Activated CD8-positive, alpha-beta memory T cell treated with anti-CD3 and anti-CD28 coated beads for 4 hours (primary cell): ENCODE data around the gene TNP2.
"Not testable (repeated sequence)": the region's sequence is repeated elsewhere in the genome, so short reads cannot be mapped to it uniquely, and the experiment has no call there.

Experiments
- DNase-seq, 2 donors: peaks; one replicate each; pipeline ENCODE4 v3.0.0-alpha.2; 2020; ENCODE audit warnings: low read depth in 2 of 2

The TNP2 gene

GRCh38 chr16:11300560-11300892, 31.4 kb upstream of the TNP2 start:
- DNase-seq, result no peak

- no peak for DNase-seq
Measured at GRCh38 chr16:11299865-11300559, 30.9 kb upstream of the TNP2 start.

- not testable (repeated sequence) for DNase-seq
Measured at GRCh38 chr16:11298950-11299547, 29.9 kb upstream of the TNP2 start.

DNA sequence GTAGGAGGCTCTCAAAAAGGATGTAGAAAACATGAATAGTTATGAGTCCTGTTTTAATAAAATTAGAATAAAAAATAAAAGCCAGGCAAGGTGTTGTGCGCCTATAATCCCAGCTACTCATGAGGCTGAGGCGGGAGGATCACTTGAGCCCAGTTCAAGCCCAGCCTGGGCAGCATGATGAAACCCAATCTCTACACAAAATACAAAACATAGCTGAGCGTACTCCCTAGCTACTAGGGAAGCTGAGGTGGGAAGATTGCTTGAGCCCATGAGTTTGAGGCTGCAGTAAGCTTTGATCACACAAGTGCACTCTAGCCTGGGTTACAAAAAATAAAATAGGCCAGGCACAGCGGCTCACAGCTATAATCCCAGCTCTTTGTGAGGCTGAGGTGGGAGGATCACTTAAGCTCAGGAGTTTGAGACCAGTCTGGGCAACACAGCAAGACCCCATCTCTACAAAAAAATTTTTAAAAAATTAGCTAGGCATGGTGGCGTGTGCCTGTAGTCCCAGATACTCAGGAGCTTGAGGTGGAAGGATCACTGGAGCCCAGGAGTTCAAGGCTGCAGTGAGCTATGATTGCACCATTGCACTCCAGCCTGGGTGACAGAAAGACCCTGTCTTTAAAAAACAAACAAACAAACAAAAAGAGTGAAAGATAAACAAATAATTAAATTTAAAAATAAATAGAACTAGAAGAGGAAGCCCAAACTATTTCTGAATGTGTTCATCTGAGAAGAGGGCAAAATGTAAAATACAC, 29.2 kb upstream of the TNP2 start:
- no peak for DNase-seq

GRCh38 chr16:11297492-11298142, 28.5 kb upstream of the TNP2 start:
- peak; percentile 33 to 55 for DNase-seq

GRCh38 chr16:11296706-11297491, 27.8 kb upstream of the TNP2 start:
- DNase-seq, result no peak

- DNase-seq, result no peak
Measured at GRCh38 chr16:11296351-11296705, 27.2 kb upstream of the TNP2 start.

GRCh38 chr16:11295672-11296071, 26.5 kb upstream of the TNP2 start:
- DNase-seq, result no peak

GRCh38 chr16:11292076-11292748, 23.1 kb upstream of the TNP2 start:
- no peak for DNase-seq

DNA sequence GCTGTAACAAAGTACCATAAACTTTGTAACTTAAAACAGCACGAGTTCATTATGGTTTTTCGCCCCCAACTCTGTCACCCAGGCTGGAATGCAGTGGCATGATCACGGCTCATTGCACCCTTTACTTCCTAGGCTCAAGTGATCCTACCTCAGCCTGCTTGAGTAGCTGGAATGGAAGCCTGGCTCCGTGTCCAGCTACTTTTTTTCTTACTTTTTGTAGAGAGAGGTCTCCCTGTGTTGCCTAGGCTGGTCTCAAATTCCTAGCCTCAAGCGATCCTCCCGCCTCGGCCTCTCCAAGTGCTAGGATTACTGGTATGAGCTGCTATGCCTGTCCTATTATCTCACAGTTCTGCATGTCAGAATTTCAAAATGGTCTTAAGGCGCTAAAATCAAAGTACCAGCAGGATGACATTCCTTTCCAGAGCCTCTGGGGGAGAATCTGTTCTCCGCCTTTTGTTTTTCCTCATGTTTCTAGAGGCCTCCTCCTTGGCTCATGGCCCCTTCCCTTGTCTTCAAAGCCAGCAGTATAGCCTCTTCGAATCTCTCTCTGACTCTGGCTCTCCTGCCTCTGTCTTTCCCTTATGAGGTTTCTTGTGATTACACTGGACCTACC, 22.1 kb upstream of the TNP2 start:
- DNase-seq, result no peak

DNA sequence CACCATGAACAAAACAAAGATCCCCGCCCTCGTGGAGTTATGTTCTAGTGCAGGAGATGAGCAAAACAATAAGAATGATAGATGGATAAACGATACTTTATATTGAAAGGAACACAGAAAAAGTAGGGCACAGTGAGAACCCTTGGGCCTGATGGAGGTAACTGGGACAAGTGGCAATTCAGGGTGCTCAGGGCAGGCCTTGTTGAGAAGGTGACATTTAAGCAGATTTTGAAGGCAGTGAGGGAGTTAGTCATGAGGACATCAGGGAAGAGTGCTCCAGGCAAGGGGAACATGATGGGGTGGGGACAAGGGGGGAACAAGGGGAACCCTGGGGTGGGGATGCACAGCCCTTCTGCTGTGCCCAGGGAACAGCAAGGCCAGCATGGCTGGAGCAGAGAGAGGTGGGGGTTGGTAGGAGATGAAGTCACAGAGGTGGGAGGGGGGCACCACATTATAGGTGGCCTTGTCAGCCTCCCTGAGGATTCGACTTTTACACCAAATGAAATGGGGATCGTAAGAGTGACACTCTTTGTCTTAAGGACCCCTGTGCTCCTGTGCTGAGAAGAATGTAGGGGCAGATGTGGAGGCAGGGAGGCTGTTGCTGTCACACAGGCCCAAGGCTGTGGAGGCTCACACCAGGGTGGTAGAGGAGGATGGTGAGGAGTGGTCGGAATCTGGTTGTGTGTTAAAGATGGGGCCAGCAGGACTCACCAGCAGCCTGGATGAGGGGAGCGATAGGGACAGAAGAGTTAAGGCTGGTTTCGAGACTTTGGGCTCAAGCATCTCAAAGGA, 21.2 kb upstream of the TNP2 start:
- no peak for DNase-seq

- not testable (repeated sequence) for DNase-seq
Measured at GRCh38 chr16:11289696-11290095, 20.6 kb upstream of the TNP2 start.

- no peak for DNase-seq
Measured at GRCh38 chr16:11289202-11289601, 20.1 kb upstream of the TNP2 start.

DNA sequence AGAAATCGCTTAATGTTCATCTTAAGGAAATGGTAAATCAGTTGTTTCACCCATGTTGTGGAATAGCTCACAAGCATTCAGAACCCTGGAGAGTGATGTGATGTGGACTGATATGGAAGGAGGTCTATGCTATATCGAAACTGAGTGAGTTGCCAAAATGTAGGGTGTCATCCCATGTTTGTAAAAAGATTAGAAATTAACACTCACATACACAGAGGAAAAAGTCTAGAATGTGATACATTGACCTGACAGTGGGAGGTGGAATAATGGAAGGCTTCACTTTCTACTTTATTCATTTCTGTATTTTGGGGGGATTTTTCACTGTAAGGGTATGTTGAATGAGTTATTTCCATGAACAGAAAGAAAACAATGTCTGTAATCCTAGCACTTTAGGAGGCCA, 16.7 kb upstream of the TNP2 start:
- no peak for DNase-seq

DNA sequence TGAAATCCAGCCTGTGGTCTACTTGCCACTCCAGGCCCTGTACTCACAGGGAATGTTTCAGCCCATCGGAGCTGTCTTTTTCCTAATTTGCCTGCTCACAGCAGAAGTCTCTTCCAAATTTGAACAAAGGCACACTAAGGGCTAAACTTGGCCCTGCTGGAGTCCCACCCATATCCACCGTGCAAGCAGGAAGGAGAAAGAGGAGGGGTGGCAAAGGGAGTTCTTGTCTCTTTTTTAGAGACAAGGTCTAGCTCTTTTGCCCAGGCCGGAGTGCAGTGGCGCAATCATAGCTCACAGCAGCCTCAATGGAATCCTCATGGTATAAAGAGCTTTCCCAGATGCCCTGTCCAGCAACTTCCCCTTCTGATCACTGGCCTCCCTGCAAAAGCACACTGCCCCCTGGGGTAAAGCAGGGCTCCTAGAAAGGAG, 14.7 kb upstream of the TNP2 start:
- no peak for DNase-seq

DNA sequence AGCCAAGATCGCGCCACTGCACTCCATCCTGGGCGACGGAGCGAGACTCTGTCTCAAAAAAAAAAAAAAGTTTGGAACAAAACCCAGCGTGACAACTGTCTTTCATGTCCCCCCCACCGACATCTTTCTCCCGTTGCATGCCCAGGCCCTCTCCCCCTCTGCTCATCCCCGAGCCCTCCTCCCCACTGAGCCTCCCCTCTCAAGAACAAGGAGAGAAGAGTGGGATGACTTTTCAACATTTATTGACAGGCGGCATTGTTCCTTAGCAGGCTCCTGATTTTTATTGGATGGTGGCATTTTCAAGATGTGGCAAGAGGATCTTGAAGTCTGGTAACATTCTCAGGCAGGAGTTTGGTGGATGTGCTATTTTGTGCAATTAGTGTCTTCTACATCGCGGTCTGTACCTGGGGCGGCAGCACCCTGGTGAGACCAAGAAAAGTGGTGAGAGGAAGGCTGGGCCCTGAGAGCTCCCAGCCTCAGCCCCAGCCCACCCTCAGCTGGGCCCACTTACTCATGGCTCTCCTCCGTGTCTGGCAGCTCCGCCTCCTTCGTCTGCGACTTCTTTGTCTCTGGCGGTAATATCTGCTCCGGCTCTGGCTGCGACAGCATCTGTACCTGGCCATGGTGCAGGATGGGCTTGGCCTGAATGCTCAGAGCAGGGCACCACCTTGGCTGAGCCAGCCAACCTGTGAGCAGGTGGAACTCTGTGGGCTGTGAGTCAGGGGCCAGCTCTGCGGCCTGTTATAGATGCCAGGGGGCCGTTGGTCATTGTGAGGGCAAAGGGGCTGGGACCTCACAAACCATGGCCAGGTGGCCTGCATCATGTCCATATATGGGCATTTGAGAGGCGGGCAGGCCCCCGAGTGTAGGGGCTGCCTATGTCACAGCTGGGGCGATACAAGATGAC, 11.7 kb upstream of the TNP2 start, which contains the start of gene PRM1:
TSS of gene PRM1 (minus strand) at position 715 of the 907 bp plus-strand sequence. CDS start at position 623, 92 bp downstream.
- no peak for DNase-seq

GRCh38 chr16:11278681-11279628, 9.8 kb upstream of the TNP2 start:
- DNase-seq, result no peak
